Adrenal gland (tissue), 12 donors: ENCODE results near the gene PDRG1. TPM values are rescaled to one million over a fixed set of nuclear protein-coding genes. Genes with fewer than 3 reads are reported as not detected.

ENCODE experiments used
- DNase-seq, 7 donors: peaks; one replicate each; pipeline ENCODE4 v3.0.0-alpha.2; 2019 to 2020
- H3K27ac ChIP-seq, 5 donors: fragments of 200-600 bp; sonication (generic) in 4 of 5; 1 replicate in 3 of 5; 2 replicates in 2 of 5; pipeline versions ENCODE4 v1.5.1 to v1.8.0; 2016 to 2020; ENCODE audit warnings: mild to moderate bottlenecking in 1 of 5
- H3K27me3 ChIP-seq: fragments of 200-600 bp; 2 replicates; pipeline ENCODE4 v1.8.0; 2021
- H3K36me3 ChIP-seq, 2 donors: fragments of 200-600 bp; replicated peaks in 1 of 2; 1 replicate in 1 of 2; 2 replicates in 1 of 2; pipeline versions ENCODE4 v1.5.1 to v1.8.0; 2018 to 2022
- H3K4me1 ChIP-seq, 2 donors: fragments of 200-600 bp; replicated peaks in 1 of 2; 1 replicate in 1 of 2; 2 replicates in 1 of 2; pipeline versions ENCODE4 v1.5.1 to v1.8.0; 2018 to 2021
- H3K4me3 ChIP-seq, 4 donors: fragments of 200-600 bp; sonication (generic) in 3 of 4; one replicate each; pipeline ENCODE4 v1.5.1; 2016 to 2018
- H3K9me3 ChIP-seq, 3 donors: fragments of 200-600 bp; sonication (generic) in 1 of 3; replicated peaks in 1 of 3; 1 replicate in 2 of 3; 2 replicates in 1 of 3; pipeline versions ENCODE4 v1.5.1 to v1.8.0; 2016 to 2021
- CTCF ChIP-seq, 6 experiments: fragments of 450-650 bp in 4 of 6; fragments of 200-600 bp in 2 of 6; sonication (generic) in 1 of 6; IDR thresholded peaks; 1 replicate in 5 of 6; 2 replicates in 1 of 6; pipeline versions ENCODE4 v1.5.1 to v1.8.0; 2016 to 2021; ENCODE audit warnings: antibody characterized with exemption in 6 of 6, mild to moderate bottlenecking in 2 of 6, moderate library complexity in 1 of 6
- POLR2A ChIP-seq, 2 donors: fragments of 450-650 bp; IDR thresholded peaks; one replicate each; pipeline ENCODE4 v1.6.1; 2017; ENCODE audit warnings: antibody characterized with exemption in 2 of 2, mild to moderate bottlenecking in 2 of 2, moderate library complexity in 1 of 2
- WGBS, 4 donors: extraction: QIAGEN DNeasy Blood & Tissue Kit in 2 of 4; methylation state at CpG; one replicate each; pipeline versions ENCODE4 v1.1.5 to v1.1.7; 2013 to 2017; 5-methylcytosine and 5-hydroxymethylcytosine counted together
- intact Hi-C, 2 donors: fragments of 100-400 bp; cut with DNase I; formaldehyde crosslinking; loops; one replicate each; pipeline versions ENCODE4 v1.14.1 to v1.15.0; 2022 to 2023
- polyA plus RNA-seq, 3 donors: library from polyadenylated mRNA; stranded (reverse); fragments of 200-250 nt in 2 of 3; fragments of 350-450 nt in 1 of 3; fragmentation: Illumina TruSeq in 1 of 3; extraction: RNeasy Lipid Tissue Mini Kit (QIAGEN cat#74804) in 1 of 3; gene quantifications; one replicate each; pipeline ENCODE4 v1.2.3, GENCODE V29; 2013 to 2014
- total RNA-seq, 9 donors: library from RNA; depleted of rRNA in 4 of 9; stranded (reverse); fragments of >200 nt in 4 of 9; fragments of 120-200 nt in 1 of 9; fragmentation: NEBNext Ultra II Directional in 1 of 9; extraction: Animal tissue kit (Norgen Biotek cat#: 25700) in 1 of 9; gene quantifications; one replicate each; pipeline versions ENCODE4 v1.1.0 to v1.2.4, GENCODE V29; 2013 to 2023
- donor health status: healthy with polysubstance abuse.
- donor health status: Bipolar disorder and iron deficiency.
- donor health status: DM: yes; HTN: yes; CAD: no.
- donor health status: DM: no; HTN: no; CAD: no.
- donor health status: DM: no; HTN: no; CAD: no.
- donor health status: DM: yes; HTN: yes; CAD: no.

The PDRG1 gene
- total and polyA plus RNA-seq, 12 donors = 5.1 to 27.5 (median 14.2) TPM

DNA sequence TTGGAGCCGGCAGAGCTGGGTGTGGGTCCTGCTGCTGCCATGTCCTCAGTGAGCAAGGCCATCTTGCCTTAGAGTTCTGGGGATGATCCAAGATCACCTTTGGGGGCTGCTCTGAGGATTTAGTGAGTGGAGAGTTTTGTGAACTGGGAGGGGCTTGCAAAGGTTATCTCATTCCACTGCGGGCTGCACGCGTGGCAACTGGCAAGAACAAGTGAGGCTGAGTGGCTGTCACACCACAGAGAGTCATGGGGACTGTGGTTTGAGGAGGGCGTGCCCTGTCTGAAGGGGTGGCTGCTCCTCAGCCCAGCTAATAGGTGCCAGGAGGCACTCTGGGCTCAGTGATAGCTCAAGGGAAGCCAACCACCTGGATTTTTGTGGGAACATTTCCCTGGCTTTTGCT is 43.8 kb downstream of the PDRG1 start:
- Histone ChIP-seq H3K4me1 (no peaks in the 10 kb centered on the region), H3K27ac (no peak overlapping the region), H3K27me3 (no peaks in the 10 kb centered on the region), H3K36me3 (no peaks in the 10 kb centered on the region), H3K9me3 (no peaks in the 10 kb centered on the region), H3K4me3 (no peak overlapping the region)
- intact Hi-C loops = no loop called here
- TF ChIP-seq POLR2A (IDR thresholded peaks at IDR 0.05) (no peak), CTCF (IDR thresholded peaks at IDR 0.05) (no peak)
- WGBS, 4 donors = 86 to 88% (median 87%) methylated on average over 5 of the region's 5 CpGs
- no peak for DNase-seq

GRCh38 chr20:31907046-31907445 is 44.8 kb downstream of the PDRG1 start:
- no peak for DNase-seq
- Histone ChIP-seq H3K27me3 (no peaks in the 10 kb centered on the region), H3K27ac (no peak overlapping the region), H3K4me3 (no peak overlapping the region), H3K9me3 (no peaks in the 10 kb centered on the region), H3K36me3 (no peaks in the 10 kb centered on the region), H3K4me1 (no peaks in the 10 kb centered on the region)
- no peak for TF ChIP-seq CTCF (IDR thresholded peaks at IDR 0.05)
- no peak for TF ChIP-seq POLR2A (IDR thresholded peaks at IDR 0.05)
- intact Hi-C loops = no loop called here
- WGBS, 4 donors = 80 to 88% (median 88%) methylated on average over 5 of the region's 5 CpGs

DNA sequence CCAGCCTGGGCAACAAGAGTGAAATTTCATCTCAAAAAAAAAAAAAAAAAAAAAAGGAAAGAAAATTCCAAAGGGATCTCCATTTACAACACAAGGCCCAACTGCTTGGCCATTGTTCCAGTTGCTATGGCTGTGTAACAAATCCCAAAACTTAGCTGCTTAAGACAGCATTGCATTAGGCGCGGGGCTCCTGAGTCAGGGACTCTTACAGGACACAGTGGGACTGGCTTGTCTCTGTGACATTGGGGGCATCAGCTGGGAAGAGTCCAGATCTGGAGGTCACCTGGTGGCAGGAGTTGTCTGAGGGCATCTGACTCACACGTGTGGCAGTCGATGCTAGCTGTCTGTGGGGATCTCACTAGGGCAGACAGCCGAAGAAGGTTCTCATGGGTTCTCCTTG is 45.8 kb downstream of the PDRG1 start:
- H3K4me3 ChIP-seq = no peak overlapping the region
- H3K36me3 ChIP-seq = no peaks in the 10 kb centered on the region
- no peaks in the 10 kb centered on the region for H3K9me3 ChIP-seq
- no peak overlapping the region for H3K27ac ChIP-seq
- intact Hi-C loops = no loop called here
- H3K4me1 ChIP-seq = no peaks in the 10 kb centered on the region
- WGBS, 4 donors = 66 to 88% (median 78%) methylated on average over 5 of the region's 5 CpGs
- TF ChIP-seq CTCF (IDR thresholded peaks at IDR 0.05) (no peak), POLR2A (IDR thresholded peaks at IDR 0.05) (no peak)
- DNase-seq = no peak
- no peaks in the 10 kb centered on the region for H3K27me3 ChIP-seq

- Histone ChIP-seq H3K4me3 (no peak overlapping the region), H3K9me3 (no peaks in the 10 kb centered on the region), H3K27ac (no peak overlapping the region), H3K36me3 (no peaks in the 10 kb centered on the region), H3K4me1 (no peaks in the 10 kb centered on the region), H3K27me3 (no peaks in the 10 kb centered on the region)
- TF ChIP-seq POLR2A (IDR thresholded peaks at IDR 0.05) (no peak), CTCF (IDR thresholded peaks at IDR 0.05) (no peak)
- intact Hi-C loops = no loop called here
- no peak for DNase-seq
- 36 to 54% (median 42%) methylated on average over 1 of the region's 1 CpG for WGBS, 4 donors
These were observed 48.0 kb downstream of the PDRG1 start for GRCh38 chr20:31903627-31904386.
